Heart left ventricle (tissue), 16 donors: ENCODE measurements around the gene HDHD2. TPM values are rescaled to one million over a fixed set of nuclear protein-coding genes. Genes with fewer than 3 reads are reported as not detected.

Experiments used
- ATAC-seq, 4 donors: fragments of 200-7000 bp; cut with Tn5 transposase; one replicate each; pipeline ENCODE4 v1.9.1; 2020 to 2022; ENCODE audit warnings: moderate library complexity in 4 of 4, mild to moderate bottlenecking in 3 of 4, moderate number of reproducible peaks in 1 of 4
- DNase-seq, 5 donors: peaks; one replicate each; pipeline ENCODE4 v3.0.0-alpha.2; 2020
- H3K27ac ChIP-seq, 12 donors: fragments of 200-600 bp; sonication (generic) in 4 of 12; one replicate each; pipeline versions ENCODE4 v1.5.0 to v1.8.0; 2016 to 2022; ENCODE audit warnings: mild to moderate bottlenecking in 2 of 12
- H3K27me3 ChIP-seq, 9 donors: fragments of 200-600 bp; sonication (generic) in 2 of 9; one replicate each; pipeline versions ENCODE4 v1.5.1 to v1.8.0; 2016 to 2022; ENCODE audit warnings: mild to moderate bottlenecking in 3 of 9
- H3K36me3 ChIP-seq, 9 donors: fragments of 200-600 bp; sonication (generic) in 2 of 9; one replicate each; pipeline versions ENCODE4 v1.5.0 to v1.8.0; 2018 to 2022; ENCODE audit warnings: mild to moderate bottlenecking in 2 of 9
- H3K4me1 ChIP-seq, 12 donors: fragments of 200-600 bp; sonication (generic) in 4 of 12; one replicate each; pipeline versions ENCODE4 v1.5.0 to v1.8.0; 2016 to 2022; ENCODE audit warnings: mild to moderate bottlenecking in 3 of 12
- H3K4me3 ChIP-seq, 12 donors: fragments of 200-600 bp; sonication (generic) in 4 of 12; one replicate each; pipeline versions ENCODE4 v1.5.0 to v1.8.0; 2017 to 2022; ENCODE audit warnings: mild to moderate bottlenecking in 9 of 12, moderate library complexity in 4 of 12
- H3K9me3 ChIP-seq, 12 donors: fragments of 200-600 bp; sonication (generic) in 4 of 12; one replicate each; pipeline versions ENCODE4 v1.5.0 to v1.8.0; 2016 to 2022; ENCODE audit warnings: mild to moderate bottlenecking in 1 of 12
- POLR2A ChIP-seq, 2 donors: fragments of 450-650 bp; IDR thresholded peaks; one replicate each; pipeline ENCODE4 v1.6.1; 2017; ENCODE audit warnings: antibody characterized with exemption in 2 of 2, mild to moderate bottlenecking in 2 of 2, moderate library complexity in 2 of 2
- whole genome bisulfite sequencing, 4 donors: extraction: QIAGEN DNeasy Blood & Tissue Kit in 2 of 4; methylation state at CpG; one replicate each; pipeline versions ENCODE4 v1.1.5 to v1.1.7; 2013 to 2018; 5-methylcytosine and 5-hydroxymethylcytosine counted together
- intact Hi-C, 10 donors: fragments of 100-400 bp; cut with DNase I; formaldehyde crosslinking; loops; one replicate each; pipeline versions ENCODE4 v1.11.1 to v1.14.2; 2022
- polyA plus RNA-seq, 2 donors: library from polyadenylated mRNA; stranded (reverse); fragments of 200-250 nt; gene quantifications; one replicate each; pipeline ENCODE4 v1.2.3, GENCODE V29; 2013
- total RNA-seq, 9 donors: library from RNA; depleted of rRNA in 2 of 9; stranded (reverse); fragments of >200 nt in 2 of 9; fragmentation: NEBNext Ultra II Directional in 3 of 9; extraction: Animal tissue kit (Norgen Biotek cat#: 25700) in 3 of 9; gene quantifications; one replicate each; pipeline versions ENCODE4 v1.1.0 to v1.2.4, GENCODE V29; 2016 to 2023
- TF ChIP-seq, protein P1 (sequence below), 12 donors: fragments of 200-600 bp; sonication (generic) in 4 of 12; IDR thresholded peaks; one replicate each; pipeline versions ENCODE4 v1.5.0 to v1.8.0; 2018 to 2022; ENCODE audit warnings: antibody characterized with exemption in 12 of 12, mild to moderate bottlenecking in 5 of 12
- donor health status: ischemic (EF 13 %, LVEDD 7.1; RV severe dilation, severe dysfunction).
- donor health status: healthy with polysubstance abuse.
- donor health status: DM: no; HTN: yes; CAD: no.
- donor health status: DM: no; HTN: no; CAD: no.
- donor health status: ischemic (EF 25% LVEDD 6.9; RV normal size, moderate dysfunction).
- donor health status: ischemic (EF 25% LVEDD 5.7; RV mildly dilated, moderate dysfunction).
- donor health status: healthy.
- donor health status: DM: yes; HTN: yes; CAD: no.
- donor health status: ischemic (EF 35%, LVEDD 5.7; RV mildly dilated, moderate dysfunction).
- donor health status: nonischemic (EF 11% LVEDD 7.7; RV severe dilation, severe dysfunction).
- donor health status: DM: yes; HTN: yes; CAD: no.
- donor health status: PGD.
- donor health status: ischemic (EF 29% LVEDD 5.4; RV normal size, mild dysfunction).
- donor health status: nonischemic (EF 23%, LVEDD 6.1; RV moderate dilation, normal function).

The HDHD2 gene
- total and polyA plus RNA-seq, 11 donors: 15.8 to 50.8 (median 38.0) TPM

DNA sequence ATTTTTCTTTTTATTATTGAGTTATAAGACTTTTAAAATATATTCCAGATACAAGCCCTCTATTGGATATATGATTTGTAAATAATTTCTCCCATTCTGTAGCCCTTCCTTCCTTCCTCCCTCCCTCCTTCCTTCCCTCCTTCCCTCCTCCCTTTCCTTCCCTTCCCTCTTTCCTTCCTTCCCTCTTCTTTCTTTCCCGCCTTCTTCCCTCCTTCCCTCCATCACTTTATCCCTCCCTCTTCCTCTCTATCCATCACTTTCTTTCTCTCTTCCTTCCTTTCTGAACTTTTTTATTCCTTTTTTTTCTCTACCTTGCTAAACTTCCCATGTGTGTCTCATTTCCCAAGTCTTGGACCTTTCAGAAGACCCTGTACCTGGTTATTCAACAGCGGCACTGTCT is 69.4 kb downstream of the HDHD2 start:
- H3K27ac ChIP-seq: no peak overlapping the region
- DNase-seq (no peak), ATAC-seq (no peak)
- H3K36me3 ChIP-seq: peaks cover 0 to 5% (median 0%) of the 10 kb centered on the region in 9 donors
- WGBS, 4 donors: 91 to 95% (median 93%) methylated on average over 2 of the region's 2 CpGs
- no peaks in the 10 kb centered on the region for H3K4me1 ChIP-seq
- H3K9me3 ChIP-seq: no peaks in the 10 kb centered on the region
- TF ChIP-seq, protein P1, sequence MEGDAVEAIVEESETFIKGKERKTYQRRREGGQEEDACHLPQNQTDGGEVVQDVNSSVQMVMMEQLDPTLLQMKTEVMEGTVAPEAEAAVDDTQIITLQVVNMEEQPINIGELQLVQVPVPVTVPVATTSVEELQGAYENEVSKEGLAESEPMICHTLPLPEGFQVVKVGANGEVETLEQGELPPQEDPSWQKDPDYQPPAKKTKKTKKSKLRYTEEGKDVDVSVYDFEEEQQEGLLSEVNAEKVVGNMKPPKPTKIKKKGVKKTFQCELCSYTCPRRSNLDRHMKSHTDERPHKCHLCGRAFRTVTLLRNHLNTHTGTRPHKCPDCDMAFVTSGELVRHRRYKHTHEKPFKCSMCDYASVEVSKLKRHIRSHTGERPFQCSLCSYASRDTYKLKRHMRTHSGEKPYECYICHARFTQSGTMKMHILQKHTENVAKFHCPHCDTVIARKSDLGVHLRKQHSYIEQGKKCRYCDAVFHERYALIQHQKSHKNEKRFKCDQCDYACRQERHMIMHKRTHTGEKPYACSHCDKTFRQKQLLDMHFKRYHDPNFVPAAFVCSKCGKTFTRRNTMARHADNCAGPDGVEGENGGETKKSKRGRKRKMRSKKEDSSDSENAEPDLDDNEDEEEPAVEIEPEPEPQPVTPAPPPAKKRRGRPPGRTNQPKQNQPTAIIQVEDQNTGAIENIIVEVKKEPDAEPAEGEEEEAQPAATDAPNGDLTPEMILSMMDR (IDR thresholded peaks at IDR 0.05): no peak
- H3K4me3 ChIP-seq: no peak overlapping the region
- H3K27me3 ChIP-seq: no peaks in the 10 kb centered on the region
- intact Hi-C loops: no loop called here

DNA sequence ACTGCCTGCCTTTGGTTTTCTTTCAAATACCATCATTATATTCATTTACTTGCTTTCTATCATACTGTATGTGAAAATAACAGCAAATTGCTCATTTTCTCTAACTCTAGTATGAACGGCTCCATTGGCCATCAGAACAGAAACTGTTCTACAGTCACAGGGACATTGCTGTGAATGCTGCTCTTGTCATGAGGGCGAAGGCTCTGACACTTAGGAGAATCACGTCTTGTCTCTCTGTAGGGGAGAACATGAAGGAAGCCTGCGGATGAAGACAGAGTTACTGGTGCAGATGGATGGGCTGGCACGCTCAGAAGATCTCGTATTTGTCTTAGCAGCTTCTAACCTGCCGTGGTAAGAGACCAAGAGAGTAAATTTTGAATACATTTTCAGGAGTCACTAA is 73.2 kb downstream of the HDHD2 start:
- H3K4me3 ChIP-seq: no peak overlapping the region
- peaks cover 0 to 4% (median 0%) of the 10 kb centered on the region in 9 donors for H3K36me3 ChIP-seq
- TF ChIP-seq POLR2A (IDR thresholded peaks at IDR 0.05): no peak
- TF ChIP-seq, protein P1 (IDR thresholded peaks at IDR 0.05): no peak
- H3K27ac ChIP-seq: no peak overlapping the region
- H3K9me3 ChIP-seq: no peaks in the 10 kb centered on the region
- intact Hi-C loops: loop anchor here in 1 of 10 donors (10.0 kb wide), 1 partner anchor 488 kb away; no protein-coding TSS in a partner anchor
- peaks cover 0 to 5% (median 0%) of the 10 kb centered on the region in 12 donors for H3K4me1 ChIP-seq
- no peak for DNase-seq
- 91 to 94% (median 93%) methylated on average over 7 of the region's 7 CpGs for WGBS, 4 donors
- no peaks in the 10 kb centered on the region for H3K27me3 ChIP-seq
- no peak for ATAC-seq

DNA sequence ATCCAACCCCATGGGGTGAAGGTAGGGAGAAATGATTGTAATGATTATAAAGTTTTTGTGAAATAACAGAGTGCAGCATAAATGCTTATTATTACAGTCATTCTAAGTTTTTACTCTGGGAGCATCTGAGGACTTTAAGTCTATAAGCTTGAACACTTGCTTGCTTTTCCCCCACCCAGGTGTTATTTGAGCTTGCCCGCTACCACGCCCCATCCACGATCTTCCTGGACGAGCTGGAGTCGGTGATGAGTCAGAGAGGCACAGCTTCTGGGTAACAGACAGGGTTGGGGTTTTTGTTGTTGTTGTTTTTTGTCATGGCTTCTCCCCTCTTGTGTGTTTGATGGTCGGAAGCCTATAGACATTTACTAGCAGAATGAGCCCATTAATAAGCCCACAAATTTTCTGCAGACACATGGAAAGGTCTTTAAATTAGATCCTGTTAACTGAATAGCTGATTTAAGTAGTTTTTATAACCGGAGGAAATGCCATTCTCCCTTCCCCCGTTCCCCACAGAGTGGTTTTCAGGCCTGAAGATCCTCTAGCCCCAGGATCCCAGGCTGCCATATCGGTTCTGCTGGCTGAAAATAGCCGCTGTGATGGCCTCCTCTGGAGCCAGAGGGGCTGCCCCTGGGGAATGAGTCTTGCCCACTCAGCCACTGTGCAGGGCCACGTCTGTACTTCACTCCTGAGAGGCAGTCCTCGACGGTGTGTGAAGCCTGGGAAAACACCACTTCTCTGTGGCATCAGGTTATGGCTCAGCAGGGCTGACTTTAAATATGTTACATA is 75.0 kb downstream of the HDHD2 start:
- Histone ChIP-seq H3K27ac (no peak overlapping the region), H3K9me3 (no peaks in the 10 kb centered on the region), H3K4me3 (no peak overlapping the region), H3K27me3 (no peaks in the 10 kb centered on the region), H3K36me3 (peaks cover 0 to 4% (median 0%) of the 10 kb centered on the region in 9 donors), H3K4me1 (peaks cover 0 to 5% (median 0%) of the 10 kb centered on the region in 12 donors)
- 60 to 62% (median 62%) methylated on average over 13 of the region's 13 CpGs for WGBS, 4 donors
- ATAC-seq (no peak), DNase-seq (no peak)
- intact Hi-C loops: loop anchor here in 1 of 10 donors (10.0 kb wide), 1 partner anchor 490 kb away; no protein-coding TSS in a partner anchor
- TF ChIP-seq, protein P1 (IDR thresholded peaks at IDR 0.05): no peak
- TF ChIP-seq POLR2A (IDR thresholded peaks at IDR 0.05): no peak

DNA sequence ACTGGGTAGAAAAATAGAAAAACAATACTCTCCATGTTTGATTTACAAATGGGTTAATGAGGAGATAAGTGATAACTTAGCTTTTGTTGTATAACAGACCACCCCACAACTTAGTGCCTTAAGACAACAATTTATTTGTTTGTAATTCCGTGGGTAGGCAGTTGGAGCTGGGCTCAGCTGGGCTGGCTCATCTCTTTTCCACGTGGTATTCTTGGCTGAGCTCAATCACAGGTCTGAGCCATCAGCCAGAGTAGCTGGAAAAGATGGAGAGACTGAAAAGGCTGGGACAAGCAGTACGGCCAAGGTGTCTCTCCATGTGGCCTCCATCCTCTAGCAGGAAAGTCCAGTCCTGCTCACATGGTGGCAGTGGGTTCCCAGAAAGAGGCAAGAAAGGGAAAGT is 82.7 kb downstream of the HDHD2 start:
- no peak for DNase-seq
- intact Hi-C loops: no loop called here
- H3K27me3 ChIP-seq: no peaks in the 10 kb centered on the region
- H3K27ac ChIP-seq: no peak overlapping the region
- H3K9me3 ChIP-seq: peaks cover 0 to 5% (median 0%) of the 10 kb centered on the region in 12 donors
- H3K4me1 ChIP-seq: no peaks in the 10 kb centered on the region
- no peak overlapping the region for H3K4me3 ChIP-seq
- no peak for ATAC-seq
- TF ChIP-seq POLR2A (IDR thresholded peaks at IDR 0.05): no peak
- TF ChIP-seq, protein P1 (IDR thresholded peaks at IDR 0.05): no peak
- peaks cover 0 to 4% (median 0%) of the 10 kb centered on the region in 9 donors for H3K36me3 ChIP-seq
- 57 to 80% (median 75%) methylated on average over 3 of the region's 3 CpGs for WGBS, 4 donors
